ENCODE data around the gene CCDC142. TPM values are rescaled to one million over a fixed set of nuclear protein-coding genes. Genes with fewer than 3 reads are reported as not detected.

CCDC142 gene
- total and polyA plus RNA-seq, 9 of the 15 experiments (the other 6 are each of a cell fraction or from before 2014, with no cell fraction given): 0.55 to 11.7 (median 7.2) TPM

DNA sequence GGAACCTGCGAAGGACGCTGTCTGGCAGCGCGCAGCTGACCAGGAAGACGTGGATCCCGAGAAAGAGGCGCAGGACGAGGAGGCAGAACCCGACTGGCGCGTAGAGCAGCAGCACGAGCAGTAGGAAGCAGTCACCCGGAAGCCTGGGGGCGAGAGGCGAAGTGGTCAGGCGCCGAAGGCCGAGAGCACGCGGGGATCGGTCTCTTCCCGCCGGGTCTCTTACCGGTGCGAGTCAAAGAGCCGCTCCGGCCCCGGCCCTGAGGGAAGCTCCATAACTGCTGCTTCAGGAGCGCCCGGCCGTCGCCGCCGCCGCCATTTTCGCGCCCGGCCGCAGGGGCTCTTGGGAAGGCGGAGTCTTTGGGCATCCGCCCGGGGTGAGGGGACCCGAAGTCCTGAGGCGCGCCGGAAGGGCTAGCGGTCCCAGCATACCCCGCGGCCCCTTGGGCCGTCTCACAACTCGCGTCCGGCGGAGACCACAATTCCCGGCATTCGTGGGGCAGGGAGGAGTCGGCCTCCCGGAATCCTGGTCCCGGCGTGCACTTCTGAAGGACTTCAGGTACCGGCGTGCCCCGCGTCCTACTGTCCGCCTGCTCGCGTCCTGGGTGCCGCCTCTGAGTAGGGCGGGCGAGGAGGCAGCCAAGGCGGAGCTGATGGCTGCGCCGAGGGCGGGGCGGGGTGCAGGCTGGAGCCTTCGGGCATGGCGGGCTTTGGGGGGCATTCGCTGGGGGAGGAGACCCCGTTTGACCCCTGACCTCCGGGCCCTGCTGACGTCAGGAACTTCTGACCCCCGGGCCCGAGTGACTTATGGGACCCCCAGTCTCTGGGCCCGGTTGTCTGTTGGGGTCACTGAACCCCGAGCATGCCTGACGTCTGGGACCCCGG, 46.8 kb upstream of the CCDC142 start, which contains the start of the genes AUP1 and HTRA2 (continued):
- peak; percentile 98 for TF ChIP-seq HCFC1 (IDR thresholded peaks at IDR 0.05; ENCODE audit: low read depth, low read length)
- peak; percentile 79 for TF ChIP-seq HMGN3 (IDR thresholded peaks at IDR 0.05; ENCODE audit: borderline replicate concordance, extremely low read depth, insufficient read length, low read depth, low read length)
- peak; percentile 45 for TF ChIP-seq SETDB1 (IDR thresholded peaks at IDR 0.05; ENCODE audit: low read length)
- TF ChIP-seq CHD1 (IDR thresholded peaks at IDR 0.05; ENCODE audit: low read length): peak; percentile 58
- TF ChIP-seq GTF2E2 (tag; IDR thresholded peaks at IDR 0.05): peak; percentile 77; the same call in 1 of the 2 replicates
- peak; percentile 49; the same call in 1 of the 2 replicates for TF ChIP-seq GTF2F1 (IDR thresholded peaks at IDR 0.05; ENCODE audit: low read depth, low read length)
- no peak for TF ChIP-seq ZNF12 (CRISPR knock-in tag; IDR thresholded peaks at IDR 0.05)
- TF ChIP-seq KDM5B (IDR thresholded peaks at IDR 0.05; ENCODE audit: insufficient replicate concordance, low read depth, low read length): peak; percentile 81
- peak; percentile 55 for TF ChIP-seq ZFX (CRISPR knock-in tag; IDR thresholded peaks at IDR 0.05)
- no peak for TF ChIP-seq ZNF830 (CRISPR knock-in tag; IDR thresholded peaks at IDR 0.05)
- TF ChIP-seq GABPA (tag; conservative IDR thresholded peaks at IDR 0.05; ENCODE audit: low read depth): peak; percentile 95
- TF ChIP-seq ARID1B (IDR thresholded peaks at IDR 0.05): 0 out of 2 replicates have a peak, but pooled peaks have one; percentile 6
- TF ChIP-seq ZNF316 (IDR thresholded peaks at IDR 0.05): peak; percentile 24
- TF ChIP-seq PHB (CRISPR knock-in tag; IDR thresholded peaks at IDR 0.05): 0 out of 2 replicates have a peak, but pooled peaks have one; percentile 61
- TF ChIP-seq, protein P1, sequence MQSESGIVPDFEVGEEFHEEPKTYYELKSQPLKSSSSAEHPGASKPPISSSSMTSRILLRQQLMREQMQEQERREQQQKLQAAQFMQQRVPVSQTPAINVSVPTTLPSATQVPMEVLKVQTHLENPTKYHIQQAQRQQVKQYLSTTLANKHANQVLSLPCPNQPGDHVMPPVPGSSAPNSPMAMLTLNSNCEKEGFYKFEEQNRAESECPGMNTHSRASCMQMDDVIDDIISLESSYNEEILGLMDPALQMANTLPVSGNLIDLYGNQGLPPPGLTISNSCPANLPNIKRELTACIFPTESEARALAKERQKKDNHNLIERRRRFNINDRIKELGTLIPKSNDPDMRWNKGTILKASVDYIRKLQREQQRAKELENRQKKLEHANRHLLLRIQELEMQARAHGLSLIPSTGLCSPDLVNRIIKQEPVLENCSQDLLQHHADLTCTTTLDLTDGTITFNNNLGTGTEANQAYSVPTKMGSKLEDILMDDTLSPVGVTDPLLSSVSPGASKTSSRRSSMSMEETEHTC (IDR thresholded peaks at IDR 0.05): no peak; the same call in 1 of the 2 replicates
- TF ChIP-seq TCF7L2 (IDR thresholded peaks at IDR 0.05; ENCODE audit: low read depth, low read length): peak; percentile 52; the same call in 1 of the 2 replicates
- TF ChIP-seq GMEB1 (CRISPR knock-in tag; IDR thresholded peaks at IDR 0.05): peak; percentile 72
- TF ChIP-seq SP1 (CRISPR knock-in tag; IDR thresholded peaks at IDR 0.05): peak; percentile 72
- no peak for TF ChIP-seq RFX1 (IDR thresholded peaks at IDR 0.05)
- TF ChIP-seq BCL6 (CRISPR knock-in tag; IDR thresholded peaks at IDR 0.05): no peak
- no peak for TF ChIP-seq ZNF551 (CRISPR knock-in tag; IDR thresholded peaks at IDR 0.05)
- TF ChIP-seq RNF2 (IDR thresholded peaks at IDR 0.05): peak; percentile 48; the same call in 1 of the 2 replicates
- TF ChIP-seq NEUROD1 (IDR thresholded peaks at IDR 0.05; ENCODE audit: borderline replicate concordance, low read depth, low read length, partially characterized antibody): peak; percentile 27
- peak; percentile 96 for TF ChIP-seq SIN3B (IDR thresholded peaks at IDR 0.05; ENCODE audit: low read depth)
- TF ChIP-seq, protein P2, sequence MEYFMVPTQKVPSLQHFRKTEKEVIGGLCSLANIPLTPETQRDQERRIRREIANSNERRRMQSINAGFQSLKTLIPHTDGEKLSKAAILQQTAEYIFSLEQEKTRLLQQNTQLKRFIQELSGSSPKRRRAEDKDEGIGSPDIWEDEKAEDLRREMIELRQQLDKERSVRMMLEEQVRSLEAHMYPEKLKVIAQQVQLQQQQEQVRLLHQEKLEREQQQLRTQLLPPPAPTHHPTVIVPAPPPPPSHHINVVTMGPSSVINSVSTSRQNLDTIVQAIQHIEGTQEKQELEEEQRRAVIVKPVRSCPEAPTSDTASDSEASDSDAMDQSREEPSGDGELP (CRISPR knock-in tag; IDR thresholded peaks at IDR 0.05; ENCODE audit: borderline replicate concordance): peak; percentile 64; the same call in 1 of the 2 replicates
- TF ChIP-seq KDM4B (IDR thresholded peaks at IDR 0.05; ENCODE audit: borderline replicate concordance in 2 of 2, low read depth in 1 of 2): peak in 1 of 2 experiments; percentile 69; a peak in 2 of 4 replicates

All from K562 (cell line).